Measurements from ENCODE around the gene MCF2L2. TPM values are rescaled to one million over a fixed set of nuclear protein-coding genes. Genes with fewer than 3 reads are reported as not detected.

The MCF2L2 gene
- total and polyA plus RNA-seq, 9 of the 15 experiments (the other 6 are each of a cell fraction or from before 2014, with no cell fraction given) = 0.56 to 4.2 (median 3.0) TPM

DNA sequence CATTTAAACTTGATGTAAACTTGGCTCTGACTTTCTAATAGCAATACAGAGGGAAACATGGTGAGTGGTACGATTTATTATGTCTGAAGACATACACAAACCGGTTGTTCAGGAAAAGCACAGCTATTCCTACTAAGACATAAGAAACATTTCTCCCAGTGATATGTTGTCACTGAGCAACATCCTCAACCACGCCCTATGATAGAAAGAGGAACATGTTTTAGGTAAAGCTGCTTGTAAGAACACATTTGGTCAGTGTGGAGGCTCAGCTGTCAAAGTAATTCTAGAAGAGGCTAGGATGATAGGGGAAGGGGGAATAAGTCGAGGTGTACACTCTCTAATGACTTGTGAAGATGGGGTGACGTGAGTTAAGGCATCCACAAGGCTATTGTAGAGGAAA lies 218.1 kb downstream of the MCF2L2 start:
- 15% methylated on average over 5 of the region's 5 CpGs for WGBS (ENCODE audit: insufficient coverage, low coverage, missing lambda C conversion rate)
- ChIA-PET CTCF (ENCODE audit: low intra/inter-chr PET ratio) (no interaction called here), POLR2A (interaction anchor here (1.4 kb wide), 1 partner anchor 12 kb away, joined by 4 read pairs; no protein-coding TSS in a partner anchor)
- H4K20me1 ChIP-seq (replicated peaks; ENCODE audit: control insufficient read depth, insufficient read depth, low read length) = no peaks in the 10 kb centered on the region
- intact Hi-C loops (cut with micrococcal nuclease) (no loop called here), in situ Hi-C loops (cut with MboI) (no loop called here)
- no peak for FAIRE-seq
- H3K4me2 ChIP-seq (ENCODE audit: insufficient read depth, low read length) = no peak overlapping the region
- H3K27ac ChIP-seq (ENCODE audit: extremely low read depth, low read depth, low read length) = no peak overlapping the region
- H3K4me1 ChIP-seq (replicated peaks in 1 of 2; ENCODE audit: control insufficient read depth in 2 of 2, insufficient read depth in 2 of 2, low read length in 2 of 2) = peaks cover 3 to 5% of the 10 kb centered on the region in 2 experiments; a peak in 3 of 5 replicates
- no peak overlapping the region for H3K4me3 ChIP-seq
- peak overlapping the region; percentile 26; the same call in 1 of the 2 replicates for H2AFZ ChIP-seq (ENCODE audit: low read depth, low read length)
- H3K9me3 ChIP-seq (replicated peaks; ENCODE audit: control insufficient read depth, insufficient read depth, low read depth, low read length) = no peaks in the 10 kb centered on the region
- ATAC-seq = peak; percentile 52
- no peaks in the 10 kb centered on the region for H3K27me3 ChIP-seq (ENCODE audit: control insufficient read depth in 2 of 2, insufficient read depth in 2 of 2, low read length in 2 of 2)
- H3K9ac ChIP-seq (ENCODE audit: insufficient read depth in 1 of 2, low read depth in 2 of 2, low read length in 2 of 2) = no peak overlapping the region
- no TSS peak for BruUV-seq (replicated peaks)
- no peaks in the 10 kb centered on the region for H3K9me1 ChIP-seq (ENCODE audit: control insufficient read depth, insufficient read depth, low read length)
- H3K36me3 ChIP-seq (ENCODE audit: control insufficient read depth, insufficient read depth, low read length) = no peaks in the 10 kb centered on the region; the same call in 2 of the 3 replicates
- H3K79me2 ChIP-seq (ENCODE audit: control insufficient read depth, insufficient read depth, low read length) = no peaks in the 10 kb centered on the region
- DNase-seq (ENCODE audit: extremely low read depth in 1 of 4, low spot score in 3 of 4) = no peak
- TF ChIP-seq NFIX (CRISPR knock-in tag; IDR thresholded peaks at IDR 0.05; ENCODE audit: low read depth) (no peak), TAF15 (IDR thresholded peaks at IDR 0.05; ENCODE audit: low read depth, low read length) (no peak), CBX5 (IDR thresholded peaks at IDR 0.05; ENCODE audit: borderline replicate concordance, low read depth) (no peak), HNRNPH1 (optimal IDR thresholded peaks at IDR 0.05; ENCODE audit: low read depth, low read length) (no peak), ZNF512 (tag; IDR thresholded peaks at IDR 0.05) (no peak), SP2 (IDR thresholded peaks at IDR 0.05; ENCODE audit: extremely low read depth, low read depth, low read length, poor library complexity, severe bottlenecking) (no peak), ZNF57 (CRISPR knock-in tag; IDR thresholded peaks at IDR 0.05) (no peak), BRD4 (IDR thresholded peaks at IDR 0.05) (no peak), BRF1 (IDR thresholded peaks at IDR 0.05; ENCODE audit: borderline replicate concordance, extremely low read depth, insufficient read length) (no peak), ZNF224 (CRISPR knock-in tag; IDR thresholded peaks at IDR 0.05) (no peak), POLR2A (conservative IDR thresholded peaks at IDR 0.05) (no peak), SMAD3 (CRISPR knock-in tag; conservative IDR thresholded peaks at IDR 0.05) (no peak), RHOXF2B (CRISPR knock-in tag; conservative IDR thresholded peaks at IDR 0.05) (no peak), MAX (CRISPR knock-in tag; IDR thresholded peaks at IDR 0.05) (no peak), ZBTB43 (CRISPR knock-in tag; IDR thresholded peaks at IDR 0.05) (no peak), ILF3 (IDR thresholded peaks at IDR 0.05; ENCODE audit: borderline replicate concordance) (no peak)
- TF ChIP-seq, protein P1, sequence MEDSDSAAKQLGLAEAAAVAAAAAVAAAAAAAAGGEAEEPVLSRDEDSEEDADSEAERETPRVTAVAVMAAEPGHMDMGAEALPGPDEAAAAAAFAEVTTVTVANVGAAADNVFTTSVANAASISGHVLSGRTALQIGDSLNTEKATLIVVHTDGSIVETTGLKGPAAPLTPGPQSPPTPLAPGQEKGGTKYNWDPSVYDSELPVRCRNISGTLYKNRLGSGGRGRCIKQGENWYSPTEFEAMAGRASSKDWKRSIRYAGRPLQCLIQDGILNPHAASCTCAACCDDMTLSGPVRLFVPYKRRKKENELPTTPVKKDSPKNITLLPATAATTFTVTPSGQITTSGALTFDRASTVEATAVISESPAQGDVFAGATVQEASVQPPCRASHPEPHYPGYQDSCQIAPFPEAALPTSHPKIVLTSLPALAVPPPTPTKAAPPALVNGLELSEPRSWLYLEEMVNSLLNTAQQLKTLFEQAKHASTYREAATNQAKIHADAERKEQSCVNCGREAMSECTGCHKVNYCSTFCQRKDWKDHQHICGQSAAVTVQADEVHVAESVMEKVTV (CRISPR knock-in tag; IDR thresholded peaks at IDR 0.05) = no peak
- TF ChIP-seq, protein P2, sequence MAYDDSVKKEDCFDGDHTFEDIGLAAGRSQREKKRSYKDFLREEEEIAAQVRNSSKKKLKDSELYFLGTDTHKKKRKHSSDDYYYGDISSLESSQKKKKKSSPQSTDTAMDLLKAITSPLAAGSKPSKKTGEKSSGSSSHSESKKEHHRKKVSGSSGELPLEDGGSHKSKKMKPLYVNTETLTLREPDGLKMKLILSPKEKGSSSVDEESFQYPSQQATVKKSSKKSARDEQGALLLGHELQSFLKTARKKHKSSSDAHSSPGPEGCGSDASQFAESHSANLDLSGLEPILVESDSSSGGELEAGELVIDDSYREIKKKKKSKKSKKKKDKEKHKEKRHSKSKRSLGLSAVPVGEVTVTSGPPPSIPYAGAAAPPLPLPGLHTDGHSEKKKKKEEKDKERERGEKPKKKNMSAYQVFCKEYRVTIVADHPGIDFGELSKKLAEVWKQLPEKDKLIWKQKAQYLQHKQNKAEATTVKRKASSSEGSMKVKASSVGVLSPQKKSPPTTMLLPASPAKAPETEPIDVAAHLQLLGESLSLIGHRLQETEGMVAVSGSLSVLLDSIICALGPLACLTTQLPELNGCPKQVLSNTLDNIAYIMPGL (CRISPR knock-in tag; IDR thresholded peaks at IDR 0.05) = no peak
